ENCODE results near the gene MAG. TPM values are rescaled to one million over a fixed set of nuclear protein-coding genes. Genes with fewer than 3 reads are reported as not detected.

Gene MAG
- total and polyA plus RNA-seq, 9 of the 15 experiments (the other 6 are each of a cell fraction or from before 2014, with no cell fraction given): 0.11 to 10.0 (median 1.6) TPM

DNA sequence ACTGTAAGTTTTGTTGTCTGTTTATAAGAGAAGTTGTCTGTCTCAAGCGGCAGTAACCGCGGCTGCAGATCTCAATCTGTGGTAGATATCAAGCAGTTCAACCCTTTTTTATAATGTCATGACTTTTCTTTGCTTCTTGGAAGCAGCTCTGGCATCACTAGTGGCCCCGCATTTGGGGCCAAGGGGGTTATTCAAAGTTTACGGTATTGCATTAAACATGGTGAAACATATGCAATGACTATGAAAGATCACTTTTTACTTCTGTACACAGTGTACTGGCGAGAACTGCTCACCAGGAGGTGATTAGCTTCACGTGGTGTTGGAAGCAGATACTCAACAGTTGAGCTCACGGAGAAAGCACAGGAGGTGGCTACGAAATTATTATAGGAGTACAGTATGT lies 61.7 kb downstream of the MAG start (continued):
- TF ChIP-seq CTCF (IDR thresholded peaks at IDR 0.05 in 2 of 3, conservative IDR thresholded peaks at IDR 0.05 in 1 of 3; ENCODE audit: insufficient read depth in 2 of 3, low read depth in 1 of 3, low read length in 3 of 3): peak in 1 of 3 experiments; percentile 18; a peak in 1 of 6 replicates
- TF ChIP-seq, protein P1, sequence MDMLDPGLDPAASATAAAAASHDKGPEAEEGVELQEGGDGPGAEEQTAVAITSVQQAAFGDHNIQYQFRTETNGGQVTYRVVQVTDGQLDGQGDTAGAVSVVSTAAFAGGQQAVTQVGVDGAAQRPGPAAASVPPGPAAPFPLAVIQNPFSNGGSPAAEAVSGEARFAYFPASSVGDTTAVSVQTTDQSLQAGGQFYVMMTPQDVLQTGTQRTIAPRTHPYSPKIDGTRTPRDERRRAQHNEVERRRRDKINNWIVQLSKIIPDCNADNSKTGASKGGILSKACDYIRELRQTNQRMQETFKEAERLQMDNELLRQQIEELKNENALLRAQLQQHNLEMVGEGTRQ (CRISPR knock-in tag; IDR thresholded peaks at IDR 0.05): 0 out of 2 replicates have a peak, but pooled peaks have one; percentile 27
- TF ChIP-seq REST (IDR thresholded peaks at IDR 0.05; ENCODE audit: borderline replicate concordance): peak; percentile 60
- no peak for TF ChIP-seq REST (CRISPR knock-in tag; IDR thresholded peaks at IDR 0.05; ENCODE audit: low read depth)

All from K562 (cell line).